ENCODE results near the gene RNF121.

The RNF121 gene

DNA sequence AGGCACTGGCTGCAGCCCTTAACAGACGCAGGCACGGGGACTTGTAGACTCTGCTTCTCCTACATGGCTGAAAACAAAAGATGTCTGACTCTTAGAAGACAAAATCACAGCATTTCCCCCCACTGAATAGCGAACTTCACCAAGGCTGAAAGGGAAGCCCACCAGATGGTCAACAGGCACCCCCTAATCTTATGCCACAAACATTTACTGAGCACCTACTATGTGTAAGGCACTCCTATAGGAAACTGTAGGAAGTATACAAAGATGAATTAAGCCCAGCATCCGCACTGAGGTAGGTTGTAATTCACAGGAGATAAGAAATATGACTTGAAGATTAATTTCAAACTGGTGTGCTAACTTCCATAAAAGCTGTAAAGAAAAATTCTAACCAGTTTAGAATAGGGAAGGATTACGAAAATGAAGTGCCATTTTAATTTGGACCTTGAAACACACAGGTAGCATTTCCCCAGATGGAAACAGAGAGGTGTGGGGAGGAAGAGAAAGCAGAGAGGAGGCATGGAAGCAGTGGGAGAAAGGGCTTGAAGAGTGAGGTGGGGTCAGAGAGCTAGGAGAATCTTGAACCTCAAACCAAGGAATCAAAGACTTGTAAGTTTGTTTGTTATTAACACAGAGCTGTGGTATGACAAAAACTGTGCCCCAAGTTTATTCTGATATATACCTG is 113.4 kb downstream of the RNF121 start:
- TF ChIP-seq CTCF (IDR thresholded peaks at IDR 0.05; ENCODE audit: unreplicated experiment in 3 of 3) = no peak
- peaks cover 37% of the 10 kb centered on the region for H3K4me1 Mint-ChIP-seq
- no peaks in the 10 kb centered on the region for H3K9me3 Mint-ChIP-seq
- no peak overlapping the region for H3K4me3 Mint-ChIP-seq
- H3K36me3 Mint-ChIP-seq (ENCODE audit: low read depth) = no peaks in the 10 kb centered on the region
- H3K27me3 Mint-ChIP-seq (ENCODE audit: low read depth) = peaks cover 3% of the 10 kb centered on the region
- no peak overlapping the region for H3K27ac Mint-ChIP-seq

DNA sequence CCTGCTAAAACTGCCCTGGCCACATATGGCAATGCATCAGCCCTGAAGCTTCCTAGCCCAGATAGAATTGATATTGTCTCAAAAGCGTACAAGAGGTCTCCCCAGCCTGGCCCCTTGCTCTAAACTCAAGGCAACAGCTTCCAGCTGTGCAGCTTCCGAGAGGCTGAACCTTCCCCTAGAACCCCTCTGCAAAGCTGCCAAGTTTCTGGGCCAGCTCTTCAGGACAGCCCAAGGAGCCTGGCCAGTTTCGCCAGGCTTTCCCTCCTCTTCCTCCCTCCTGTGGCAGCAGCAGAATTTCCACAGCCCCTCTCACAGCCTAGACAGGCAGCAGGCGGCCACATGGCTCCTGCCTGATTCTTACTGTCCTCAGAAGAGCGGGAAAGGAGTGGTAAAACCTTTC is 117.0 kb downstream of the RNF121 start:
- Mint-ChIP-seq H3K27me3 (ENCODE audit: low read depth) (peaks cover 3% of the 10 kb centered on the region), H3K4me3 (peak overlapping the region; percentile 15 to 64 (median 54)), H3K4me1 (peaks cover 46% of the 10 kb centered on the region), H3K27ac (peak overlapping the region; percentile 79 to 96 (median 96)), H3K9me3 (no peaks in the 10 kb centered on the region), H3K36me3 (ENCODE audit: low read depth) (no peaks in the 10 kb centered on the region)
- TF ChIP-seq CTCF (IDR thresholded peaks at IDR 0.05; ENCODE audit: unreplicated experiment in 3 of 3) = no peak
